ENCODE results near the gene CDC42BPA.
"Not testable (repeated sequence)": the region's sequence is repeated elsewhere in the genome, so short reads cannot be mapped to it uniquely, and the experiment has no call there.

The CDC42BPA gene

DNA sequence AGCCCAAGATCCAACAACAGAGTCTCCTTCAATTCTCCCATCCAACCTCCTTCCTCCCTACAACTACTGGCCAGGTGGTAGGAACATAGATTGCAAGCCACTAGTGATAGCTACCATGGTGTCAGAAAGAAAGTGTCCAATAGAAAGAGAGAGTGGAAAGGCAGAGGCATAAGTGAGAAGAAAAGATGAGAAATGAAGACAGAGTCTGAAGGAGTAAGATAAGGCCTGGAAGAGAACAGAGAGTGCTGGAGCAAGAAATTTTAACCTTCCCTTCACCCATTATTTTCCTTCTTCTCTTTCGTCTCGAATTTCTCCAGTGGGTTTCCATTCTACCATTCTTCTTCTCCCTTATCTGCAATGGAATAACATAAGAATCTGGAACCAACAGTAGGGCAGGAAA is 57.9 kb downstream of the CDC42BPA start:
- no peak for DNase-seq (ENCODE audit: low spot score)

- DNase-seq (ENCODE audit: low spot score) = no peak
Observed at GRCh38 chr1:227257964-227258363, 60.3 kb downstream of the CDC42BPA start.

GRCh38 chr1:227255086-227255732 is 63.1 kb downstream of the CDC42BPA start:
- no peak for DNase-seq (ENCODE audit: low spot score)

- no peak for DNase-seq (ENCODE audit: low spot score)
Observed at GRCh38 chr1:227253065-227253464, 65.2 kb downstream of the CDC42BPA start.

GRCh38 chr1:227245613-227246320 is 72.5 kb downstream of the CDC42BPA start:
- DNase-seq (ENCODE audit: low spot score) = no peak

DNA sequence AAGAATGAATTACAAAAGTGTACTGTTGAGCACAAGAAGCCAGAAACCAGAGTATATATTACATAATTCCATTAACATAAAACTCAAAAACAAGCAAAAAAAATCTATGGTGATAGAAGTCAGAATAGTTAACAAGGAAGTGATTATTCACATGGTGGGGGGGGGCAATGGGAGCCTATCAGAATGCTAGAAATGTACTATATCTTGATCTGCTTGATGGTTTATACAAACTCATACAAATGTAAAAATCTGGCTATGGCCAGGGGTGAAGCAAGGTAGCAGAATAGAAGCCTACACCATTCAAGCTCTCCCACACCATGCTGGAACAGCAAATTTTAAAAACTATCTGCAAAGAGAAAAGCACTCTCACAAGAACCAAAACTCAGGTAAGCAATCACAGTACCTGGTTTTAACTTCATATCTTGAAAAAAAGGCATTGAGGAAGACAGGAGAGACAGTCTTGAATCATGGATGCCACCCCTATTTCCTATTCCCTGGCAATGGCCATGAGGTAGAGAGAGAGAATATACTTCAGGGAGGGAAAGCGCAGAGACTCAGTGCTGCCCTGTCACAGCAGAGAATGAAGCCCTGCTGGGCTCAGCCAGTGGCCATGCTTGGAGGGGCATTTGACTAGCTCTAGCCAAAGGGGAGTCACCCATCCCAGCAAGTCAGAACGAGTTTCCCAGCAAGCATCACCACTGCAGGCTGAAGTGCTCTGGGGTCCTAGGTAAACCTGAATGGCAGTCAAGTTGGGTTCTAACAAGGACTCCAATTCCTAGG is 73.8 kb downstream of the CDC42BPA start:
- no peak for DNase-seq (ENCODE audit: low spot score)

- DNase-seq (ENCODE audit: low spot score) = no peak
Observed at GRCh38 chr1:227242811-227243682, 75.2 kb downstream of the CDC42BPA start.

DNA sequence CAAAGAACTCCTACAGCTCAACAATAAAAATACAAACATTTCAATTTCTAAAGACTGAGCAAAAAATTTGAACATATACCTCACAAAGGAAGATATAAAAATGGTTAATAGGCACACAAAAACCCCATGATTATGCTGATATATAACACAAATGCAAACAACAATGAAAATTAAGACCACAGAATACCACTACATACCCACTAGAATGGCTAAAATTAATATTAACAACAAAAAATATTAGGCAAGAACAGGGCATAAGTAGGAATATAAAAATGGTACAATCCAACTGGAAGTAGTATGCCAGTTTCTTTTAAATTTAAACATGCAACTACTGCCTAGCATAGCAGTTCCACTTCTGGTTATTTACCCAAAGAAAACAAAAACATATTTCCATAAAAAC is 77.3 kb downstream of the CDC42BPA start:
- DNase-seq (ENCODE audit: low spot score) = no peak

- no peak for DNase-seq (ENCODE audit: low spot score)
Observed at GRCh38 chr1:227234998-227235405, 83.3 kb downstream of the CDC42BPA start.

- DNase-seq (ENCODE audit: low spot score) = not testable (repeated sequence)
Observed at GRCh38 chr1:227231128-227231527, 87.2 kb downstream of the CDC42BPA start.

GRCh38 chr1:227228201-227228600 is 90.1 kb downstream of the CDC42BPA start:
- DNase-seq (ENCODE audit: low spot score) = no peak

DNA sequence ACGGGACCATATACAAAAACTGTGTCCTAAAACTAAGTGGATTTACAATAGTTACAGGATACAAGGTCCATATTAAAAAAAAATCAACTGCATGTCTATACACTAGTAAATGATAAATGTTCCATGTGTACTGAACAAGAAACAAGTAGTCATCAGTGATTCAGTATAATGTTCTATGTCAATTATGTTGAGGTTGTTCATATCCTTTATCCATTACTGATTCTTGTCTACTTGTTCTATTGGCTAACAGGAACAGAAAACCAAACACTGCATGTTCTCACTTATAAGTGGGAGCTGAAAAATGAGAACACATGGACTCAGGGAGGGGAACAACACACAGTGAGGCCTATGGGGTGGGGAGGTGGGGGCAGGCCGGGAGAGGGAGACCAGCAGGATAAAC is 90.5 kb downstream of the CDC42BPA start:
- no peak for DNase-seq (ENCODE audit: low spot score)

GRCh38 chr1:227225715-227226346 is 92.5 kb downstream of the CDC42BPA start:
- no peak for DNase-seq (ENCODE audit: low spot score)

- no peak for DNase-seq (ENCODE audit: low spot score)
Observed at GRCh38 chr1:227223171-227223806, 95.0 kb downstream of the CDC42BPA start.

- DNase-seq (ENCODE audit: low spot score) = no peak
Observed at GRCh38 chr1:227219715-227220292, 98.5 kb downstream of the CDC42BPA start.

DNA sequence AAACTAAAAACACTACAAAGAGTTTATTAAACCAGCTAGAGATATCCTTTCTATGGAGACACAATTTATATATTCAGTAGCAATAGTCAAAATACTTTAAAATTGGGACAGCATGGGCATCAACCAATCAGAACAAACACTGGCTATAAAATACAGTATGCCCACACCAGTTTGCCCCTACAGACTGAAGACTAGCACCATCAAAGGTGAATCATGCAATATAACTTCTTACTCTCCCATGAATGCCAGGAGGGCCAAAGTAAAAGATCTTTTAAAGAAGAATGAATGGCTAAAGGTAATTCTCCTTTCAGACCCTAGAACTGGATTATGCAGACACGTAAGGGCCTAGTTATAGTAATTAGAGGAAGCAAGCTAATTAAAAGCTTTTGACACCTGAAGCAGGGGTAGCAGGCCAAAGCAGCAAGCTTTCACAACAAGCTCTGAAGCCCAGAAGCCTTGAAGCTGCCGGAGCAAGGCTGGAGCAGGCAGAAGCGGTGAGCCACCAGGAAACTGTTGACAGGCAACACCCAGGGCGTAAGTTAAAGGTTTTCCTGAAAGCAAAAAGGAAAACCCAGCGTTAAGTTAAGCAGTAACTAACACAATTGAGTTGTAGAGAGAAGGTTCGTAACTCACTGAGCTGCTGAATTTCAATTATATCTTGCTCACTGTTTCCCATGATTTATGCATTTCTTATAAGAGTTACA is 99.3 kb downstream of the CDC42BPA start:
- DNase-seq (ENCODE audit: low spot score) = no peak

- DNase-seq (ENCODE audit: low spot score) = no peak
Observed at GRCh38 chr1:227215863-227216510, 102.3 kb downstream of the CDC42BPA start.

DNA sequence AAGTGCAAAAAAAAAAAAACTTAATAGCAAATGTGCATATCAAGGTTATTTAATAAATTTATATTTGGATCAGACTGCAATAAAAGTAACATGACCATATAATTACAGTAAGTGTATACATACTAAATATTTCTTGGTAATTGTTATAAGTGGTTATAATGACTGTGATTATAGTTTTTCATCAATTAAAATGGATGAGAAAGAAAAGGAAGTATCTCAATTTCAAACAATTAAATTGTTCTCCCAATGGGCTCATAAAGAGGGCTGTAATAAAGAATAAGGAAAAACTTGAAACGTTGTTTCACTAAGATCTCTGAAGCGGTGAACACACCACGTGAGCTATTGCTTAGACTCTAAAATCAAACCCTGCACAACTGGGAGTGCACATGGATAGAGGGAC is 104.1 kb downstream of the CDC42BPA start:
- DNase-seq (ENCODE audit: low spot score) = no peak

- no peak for DNase-seq (ENCODE audit: low spot score)
Observed at GRCh38 chr1:227213426-227213825, 104.9 kb downstream of the CDC42BPA start.

DNA sequence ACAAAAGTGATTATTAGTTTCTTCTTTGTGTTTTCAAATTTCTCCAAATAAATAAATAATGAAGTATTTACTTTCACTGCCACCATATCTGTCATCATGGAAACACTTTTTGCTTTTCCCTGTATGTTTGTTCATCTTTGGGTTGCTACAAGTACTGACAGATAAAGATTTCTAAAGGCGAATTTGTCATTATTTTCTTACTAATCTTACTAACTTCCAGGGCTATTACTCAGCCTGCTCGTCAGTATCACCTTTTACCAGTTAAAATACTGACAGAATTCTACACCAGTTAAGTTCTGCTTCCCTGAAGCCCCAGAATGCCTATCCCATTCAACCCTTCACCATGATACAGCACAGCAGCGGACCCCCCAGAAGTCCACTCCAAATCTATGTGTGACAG is 106.1 kb downstream of the CDC42BPA start:
- DNase-seq (ENCODE audit: low spot score) = no peak

All from ecto neural progenitor cell (in vitro differentiated cells).